Measurements from ENCODE around the gene SOS2.

- TF ChIP-seq SUZ12 (IDR thresholded peaks at IDR 0.05; ENCODE audit: unreplicated experiment) (no peak), POLR2AphosphoS5 (IDR thresholded peaks at IDR 0.05; ENCODE audit: low read length) (no peak), POLR2A (IDR thresholded peaks at IDR 0.05; ENCODE audit: low read depth, low read length) (no peak), FOXK2 (IDR thresholded peaks at IDR 0.05) (no peak)
These were observed 108.3 kb downstream of the SOS2 start for GRCh38 chr14:50123062-50123461.
